DND-41 (cell line): ENCODE data around the gene SUPT20HL1.

Experiments used
- ATAC-seq: fragments of 200-7000 bp; cut with Tn5 transposase; 3 replicates; pipeline ENCODE4 v1.9.1; 2021; ENCODE audit warnings: low read depth; ENCODE audit not compliant: insufficient read depth
- DNase-seq: peaks from one replicate; pipeline ENCODE4 v3.0.0-alpha.2; 2020
- H2AFZ ChIP-seq: 2 replicates; pipeline ENCODE4 v1.6.0; 2012; ENCODE audit warnings: low read depth, low read length
- H3K27ac ChIP-seq: 2 replicates; pipeline ENCODE4 v1.5.1; 2012; ENCODE audit warnings: low read length, inconsistent platforms
- H3K27me3 ChIP-seq: fragments of 200-600 bp; sonication (generic); 2 replicates; pipeline ENCODE4 v1.6.0; 2012; ENCODE audit warnings: low read length, mild to moderate bottlenecking, inconsistent platforms; ENCODE audit not compliant: insufficient read depth, poor library complexity
- H3K36me3 ChIP-seq: 2 replicates; pipeline ENCODE4 v1.5.1; 2012; ENCODE audit warnings: low read length, inconsistent platforms; ENCODE audit not compliant: insufficient read depth
- H3K4me1 ChIP-seq: 2 replicates; pipeline ENCODE4 v1.5.1; 2012; ENCODE audit warnings: mild to moderate bottlenecking, low read length; ENCODE audit not compliant: insufficient read depth
- H3K4me2 ChIP-seq: 2 replicates; pipeline ENCODE4 v1.6.0; 2012; ENCODE audit warnings: mild to moderate bottlenecking, moderate library complexity, low read length, inconsistent platforms; ENCODE audit not compliant: insufficient read depth
- H3K4me3 ChIP-seq, 2 experiments: fragments of 200-600 bp in 1 of 2; shearing (Covaris generic) in 1 of 2; 2 replicates each; pipeline ENCODE4 v1.5.1; 2012 to 2016; ENCODE audit warnings: inconsistent platforms in 2 of 2, low read length in 2 of 2, mild to moderate bottlenecking in 2 of 2, low read depth in 1 of 2, moderate library complexity in 1 of 2
- H3K79me2 ChIP-seq: 2 replicates; pipeline ENCODE4 v1.6.0; 2012; ENCODE audit warnings: low read length, inconsistent platforms; ENCODE audit not compliant: insufficient read depth
- H3K9ac ChIP-seq: 2 replicates; pipeline ENCODE4 v1.6.0; 2012; ENCODE audit warnings: low read depth, mild to moderate bottlenecking, inconsistent platforms, low read length, moderate library complexity
- H3K9me3 ChIP-seq: 2 replicates; pipeline ENCODE4 v1.5.1; 2012; ENCODE audit warnings: low read length, moderate library complexity, mild to moderate bottlenecking, inconsistent platforms; ENCODE audit not compliant: insufficient read depth, severe bottlenecking
- H4K20me1 ChIP-seq: 2 replicates; pipeline ENCODE4 v1.6.0; 2012; ENCODE audit warnings: low read length; ENCODE audit not compliant: insufficient read depth
- EZH2 ChIP-seq: IDR thresholded peaks from 3 replicates; pipeline ENCODE4 v1.6.1; 2012; ENCODE audit warnings: borderline replicate concordance, low read depth, mild to moderate bottlenecking, moderate library complexity, low read length, inconsistent platforms; ENCODE audit not compliant: severe bottlenecking
- TF ChIP-seq, protein P1 (sequence below): IDR thresholded peaks from 2 replicates; pipeline ENCODE4 v1.5.1; 2012; ENCODE audit warnings: borderline replicate concordance, low read length, moderate library complexity, mild to moderate bottlenecking; ENCODE audit not compliant: poor library complexity, severe bottlenecking; ENCODE audit errors: extremely low read depth

Gene SUPT20HL1

DNA sequence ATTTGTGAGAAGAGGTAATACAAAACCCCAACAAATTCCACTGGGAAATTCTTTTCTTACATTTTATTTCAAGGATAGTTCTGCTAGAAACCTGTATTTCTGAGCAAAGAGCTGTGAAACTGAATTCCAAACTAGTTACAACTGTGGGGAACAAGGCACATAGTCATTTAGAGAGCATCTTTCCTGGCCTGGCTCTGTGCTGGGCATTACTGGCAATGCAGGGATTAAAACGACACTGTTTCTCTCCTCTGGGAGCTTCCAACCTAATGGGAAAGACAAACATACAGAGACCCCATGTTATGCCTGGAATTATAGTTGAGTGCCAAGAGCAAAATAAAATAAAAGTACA is 36.5 kb downstream of the SUPT20HL1 start:
- no peak overlapping the region for H3K9ac ChIP-seq
- no peaks in the 10 kb centered on the region for H3K27me3 ChIP-seq
- H3K36me3 ChIP-seq: no peaks in the 10 kb centered on the region
- no peak overlapping the region for H3K27ac ChIP-seq
- H3K9me3 ChIP-seq: no peaks in the 10 kb centered on the region
- no peak overlapping the region for H2AFZ ChIP-seq
- no peaks in the 10 kb centered on the region for H3K79me2 ChIP-seq
- ATAC-seq: no peak
- no peak for DNase-seq
- no peak overlapping the region for H3K4me3 ChIP-seq
- no peak overlapping the region for H3K4me2 ChIP-seq
- no peaks in the 10 kb centered on the region for H3K4me1 ChIP-seq
- no peak for TF ChIP-seq EZH2
- TF ChIP-seq, protein P1, sequence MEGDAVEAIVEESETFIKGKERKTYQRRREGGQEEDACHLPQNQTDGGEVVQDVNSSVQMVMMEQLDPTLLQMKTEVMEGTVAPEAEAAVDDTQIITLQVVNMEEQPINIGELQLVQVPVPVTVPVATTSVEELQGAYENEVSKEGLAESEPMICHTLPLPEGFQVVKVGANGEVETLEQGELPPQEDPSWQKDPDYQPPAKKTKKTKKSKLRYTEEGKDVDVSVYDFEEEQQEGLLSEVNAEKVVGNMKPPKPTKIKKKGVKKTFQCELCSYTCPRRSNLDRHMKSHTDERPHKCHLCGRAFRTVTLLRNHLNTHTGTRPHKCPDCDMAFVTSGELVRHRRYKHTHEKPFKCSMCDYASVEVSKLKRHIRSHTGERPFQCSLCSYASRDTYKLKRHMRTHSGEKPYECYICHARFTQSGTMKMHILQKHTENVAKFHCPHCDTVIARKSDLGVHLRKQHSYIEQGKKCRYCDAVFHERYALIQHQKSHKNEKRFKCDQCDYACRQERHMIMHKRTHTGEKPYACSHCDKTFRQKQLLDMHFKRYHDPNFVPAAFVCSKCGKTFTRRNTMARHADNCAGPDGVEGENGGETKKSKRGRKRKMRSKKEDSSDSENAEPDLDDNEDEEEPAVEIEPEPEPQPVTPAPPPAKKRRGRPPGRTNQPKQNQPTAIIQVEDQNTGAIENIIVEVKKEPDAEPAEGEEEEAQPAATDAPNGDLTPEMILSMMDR: no peak
- no peaks in the 10 kb centered on the region for H4K20me1 ChIP-seq

DNA sequence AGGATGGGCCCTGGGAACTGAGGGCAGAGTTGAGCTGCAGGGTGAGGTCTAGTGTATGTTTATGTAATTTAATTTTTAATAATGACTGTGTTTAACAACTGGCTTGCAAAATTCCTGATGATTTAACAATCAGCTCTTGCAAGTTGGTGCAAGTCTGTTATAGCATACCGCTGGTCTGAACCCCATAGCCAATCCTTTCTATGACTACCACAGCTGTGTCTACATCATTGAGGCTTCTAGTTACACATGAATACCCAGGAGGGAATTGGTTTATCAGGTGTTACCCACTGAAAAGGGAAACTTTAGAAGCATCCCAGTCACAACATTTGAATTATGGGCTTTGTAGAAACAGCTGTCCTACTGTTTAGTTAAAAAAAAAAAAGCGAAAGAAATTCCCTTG is 38.3 kb downstream of the SUPT20HL1 start:
- Histone ChIP-seq H3K79me2 (no peaks in the 10 kb centered on the region), H3K4me1 (no peaks in the 10 kb centered on the region), H4K20me1 (no peaks in the 10 kb centered on the region), H3K4me3 (no peak overlapping the region), H3K36me3 (no peaks in the 10 kb centered on the region), H3K9me3 (no peaks in the 10 kb centered on the region), H2AFZ (no peak overlapping the region), H3K27me3 (no peaks in the 10 kb centered on the region), H3K4me2 (no peak overlapping the region), H3K27ac (no peak overlapping the region), H3K9ac (no peak overlapping the region)
- TF ChIP-seq, protein P1: no peak
- TF ChIP-seq EZH2: no peak
- DNase-seq: no peak
- no peak for ATAC-seq

DNA sequence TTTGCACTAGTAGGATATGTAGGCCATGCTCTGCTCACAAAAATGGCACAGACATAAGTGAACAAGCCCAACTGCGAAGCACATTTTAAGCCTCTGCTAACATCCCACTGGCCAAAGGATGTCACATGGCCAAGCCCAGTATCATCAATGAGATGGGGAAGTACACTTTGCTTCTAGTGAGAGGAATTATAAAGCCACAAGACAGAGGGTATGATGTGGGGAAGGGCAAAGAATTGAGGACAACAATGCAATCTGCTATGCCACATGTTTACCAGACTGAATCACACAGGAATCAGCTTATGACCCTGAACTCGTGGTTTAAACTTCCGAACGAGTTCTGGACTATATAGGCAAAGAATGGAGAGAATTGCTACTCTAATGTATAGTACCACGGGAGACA is 39.1 kb downstream of the SUPT20HL1 start:
- H3K36me3 ChIP-seq: no peaks in the 10 kb centered on the region
- H3K4me1 ChIP-seq: no peaks in the 10 kb centered on the region
- no peak overlapping the region for H3K4me2 ChIP-seq
- no peak overlapping the region for H3K27ac ChIP-seq
- H3K4me3 ChIP-seq: no peak overlapping the region
- no peak overlapping the region for H3K9ac ChIP-seq
- H3K79me2 ChIP-seq: no peaks in the 10 kb centered on the region
- no peaks in the 10 kb centered on the region for H4K20me1 ChIP-seq
- no peak overlapping the region for H2AFZ ChIP-seq
- H3K27me3 ChIP-seq: no peaks in the 10 kb centered on the region
- no peak for DNase-seq
- ATAC-seq: no peak
- TF ChIP-seq, protein P1: no peak
- TF ChIP-seq EZH2: no peak
- no peaks in the 10 kb centered on the region for H3K9me3 ChIP-seq

DNA sequence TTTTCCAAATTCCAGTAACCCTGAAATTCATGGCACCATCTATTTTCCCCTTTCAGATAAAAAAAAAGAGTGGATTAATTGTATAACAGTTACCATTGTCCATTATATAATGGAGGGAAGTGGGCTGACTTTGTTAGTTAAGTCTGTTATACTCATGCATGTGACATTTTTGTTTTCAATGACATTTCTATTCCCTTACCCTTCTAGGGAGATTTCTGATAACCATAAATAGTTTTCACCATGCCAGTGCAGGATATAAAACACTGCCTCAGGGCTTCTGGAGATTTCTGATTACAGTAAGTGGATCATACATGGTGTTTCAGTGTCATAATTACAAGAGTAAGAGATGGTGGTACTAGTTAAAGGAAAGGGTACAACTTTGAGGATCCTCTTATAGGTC is 45.5 kb downstream of the SUPT20HL1 start:
- Histone ChIP-seq H3K4me2 (no peak overlapping the region), H3K27me3 (no peaks in the 10 kb centered on the region), H3K36me3 (no peaks in the 10 kb centered on the region), H3K9ac (no peak overlapping the region), H2AFZ (no peak overlapping the region), H3K79me2 (no peaks in the 10 kb centered on the region), H3K27ac (no peak overlapping the region), H3K4me1 (no peaks in the 10 kb centered on the region), H4K20me1 (no peaks in the 10 kb centered on the region), H3K4me3 (no peak overlapping the region), H3K9me3 (no peaks in the 10 kb centered on the region)
- DNase-seq (no peak), ATAC-seq (no peak)
- no peak for TF ChIP-seq EZH2
- TF ChIP-seq, protein P1: no peak
